ENCODE data around the gene ARHGEF5. TPM values are rescaled to one million over a fixed set of nuclear protein-coding genes. Genes with fewer than 3 reads are reported as not detected.

The ARHGEF5 gene
- total RNA-seq, 4 donors from 2014 or later, result 1.3 to 6.8 (median 6.0) TPM

DNA sequence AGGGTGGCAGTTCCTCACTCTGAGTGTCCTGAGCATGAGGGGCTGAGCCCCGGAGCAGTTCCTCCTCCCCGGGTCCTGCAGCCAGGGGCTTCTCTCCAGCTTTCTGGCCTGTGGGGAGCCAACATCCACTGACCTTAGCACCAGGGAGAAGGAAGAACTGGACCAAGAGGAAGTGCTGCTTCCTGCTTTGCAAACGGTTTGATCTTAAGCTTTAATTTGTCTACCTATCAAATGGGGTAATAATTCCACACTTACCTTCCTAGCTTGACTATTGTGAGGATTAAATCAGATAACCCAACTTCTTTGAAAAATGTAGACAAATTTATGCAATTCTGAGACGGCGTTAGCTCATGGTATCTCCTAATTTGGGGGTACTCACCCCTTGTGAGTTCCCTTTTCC lies 46.3 kb downstream of the ARHGEF5 start:
- intact Hi-C loops (cut with DNase I; ENCODE audit: low total_unique reads), result no loop called here
- no peak for DNase-seq
- Histone ChIP-seq H3K4me3 (no peak overlapping the region), H3K36me3 (no peaks in the 10 kb centered on the region), H3K27ac (no peak overlapping the region), H3K4me1 (no peaks in the 10 kb centered on the region), H3K9me3 (no peaks in the 10 kb centered on the region), H3K27me3 (no peaks in the 10 kb centered on the region)
- TF ChIP-seq, protein P1, sequence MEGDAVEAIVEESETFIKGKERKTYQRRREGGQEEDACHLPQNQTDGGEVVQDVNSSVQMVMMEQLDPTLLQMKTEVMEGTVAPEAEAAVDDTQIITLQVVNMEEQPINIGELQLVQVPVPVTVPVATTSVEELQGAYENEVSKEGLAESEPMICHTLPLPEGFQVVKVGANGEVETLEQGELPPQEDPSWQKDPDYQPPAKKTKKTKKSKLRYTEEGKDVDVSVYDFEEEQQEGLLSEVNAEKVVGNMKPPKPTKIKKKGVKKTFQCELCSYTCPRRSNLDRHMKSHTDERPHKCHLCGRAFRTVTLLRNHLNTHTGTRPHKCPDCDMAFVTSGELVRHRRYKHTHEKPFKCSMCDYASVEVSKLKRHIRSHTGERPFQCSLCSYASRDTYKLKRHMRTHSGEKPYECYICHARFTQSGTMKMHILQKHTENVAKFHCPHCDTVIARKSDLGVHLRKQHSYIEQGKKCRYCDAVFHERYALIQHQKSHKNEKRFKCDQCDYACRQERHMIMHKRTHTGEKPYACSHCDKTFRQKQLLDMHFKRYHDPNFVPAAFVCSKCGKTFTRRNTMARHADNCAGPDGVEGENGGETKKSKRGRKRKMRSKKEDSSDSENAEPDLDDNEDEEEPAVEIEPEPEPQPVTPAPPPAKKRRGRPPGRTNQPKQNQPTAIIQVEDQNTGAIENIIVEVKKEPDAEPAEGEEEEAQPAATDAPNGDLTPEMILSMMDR (IDR thresholded peaks at IDR 0.05), result no peak
- no peak for TF ChIP-seq POLR2A (IDR thresholded peaks at IDR 0.05)

DNA sequence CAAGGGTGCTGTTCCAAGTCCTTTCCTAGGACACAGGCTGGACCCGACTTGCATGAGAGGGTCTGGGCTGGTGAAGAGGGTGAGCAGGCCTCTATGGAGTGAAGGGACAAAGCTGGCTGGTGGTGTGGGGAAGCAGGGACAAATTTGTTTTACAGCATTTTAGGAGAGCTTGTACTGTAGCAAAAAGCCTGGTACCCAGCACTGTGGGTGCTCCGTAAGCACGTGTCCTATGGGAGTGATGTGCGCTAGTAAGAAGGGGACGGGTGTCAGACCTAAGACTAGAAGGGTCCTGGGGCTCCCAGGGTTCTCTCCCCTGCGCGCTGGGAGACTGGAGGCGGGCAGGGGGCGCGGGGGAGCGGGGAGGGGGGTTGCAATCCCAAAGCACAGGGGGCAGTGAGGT lies 47.9 kb downstream of the ARHGEF5 start:
- no peaks in the 10 kb centered on the region for H3K27me3 ChIP-seq
- DNase-seq, result no peak
- no peaks in the 10 kb centered on the region for H3K4me1 ChIP-seq
- no peak overlapping the region for H3K4me3 ChIP-seq
- no peaks in the 10 kb centered on the region for H3K9me3 ChIP-seq
- intact Hi-C loops (cut with DNase I; ENCODE audit: low total_unique reads), result no loop called here
- no peaks in the 10 kb centered on the region for H3K36me3 ChIP-seq
- H3K27ac ChIP-seq, result no peak overlapping the region
- no peak for TF ChIP-seq POLR2A (IDR thresholded peaks at IDR 0.05)

DNA sequence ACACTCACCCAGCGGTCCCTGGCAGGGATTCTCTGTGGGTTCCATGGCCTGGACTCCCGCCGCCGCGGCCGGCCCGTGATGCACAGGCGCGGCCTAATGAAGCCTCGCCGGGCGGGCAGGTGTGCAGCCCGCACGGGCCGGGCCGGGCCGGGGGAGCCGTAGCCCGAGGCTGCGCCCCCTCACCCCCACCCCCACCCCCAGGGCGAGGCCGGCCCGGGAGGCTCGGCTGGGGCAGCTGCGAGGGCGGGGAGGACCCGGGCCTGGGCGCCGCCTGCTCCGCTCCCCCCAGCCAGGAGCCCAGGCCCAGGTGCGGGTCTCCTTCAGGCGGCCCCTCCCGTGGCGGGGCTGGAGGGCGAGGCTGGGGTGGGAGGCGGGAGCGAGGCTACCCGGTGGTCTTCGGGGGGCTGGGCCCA lies 48.5 kb downstream of the ARHGEF5 start, which contains the start of gene NOBOX:
Gene NOBOX, minus strand, starts transcription at position 45 of the 413 bp plus-strand sequence.
- DNase-seq, result no peak
- Histone ChIP-seq H3K36me3 (no peaks in the 10 kb centered on the region), H3K27ac (no peak within 1 kb of the TSS), H3K4me3 (no peak within 1 kb of the TSS), H3K4me1 (no peaks in the 10 kb centered on the region), H3K27me3 (no peaks in the 10 kb centered on the region), H3K9me3 (no peaks in the 10 kb centered on the region)
- intact Hi-C loops (cut with DNase I; ENCODE audit: low total_unique reads), result no loop called here
- TF ChIP-seq, protein P1 (IDR thresholded peaks at IDR 0.05), result no peak
- no peak for TF ChIP-seq POLR2A (IDR thresholded peaks at IDR 0.05)

DNA sequence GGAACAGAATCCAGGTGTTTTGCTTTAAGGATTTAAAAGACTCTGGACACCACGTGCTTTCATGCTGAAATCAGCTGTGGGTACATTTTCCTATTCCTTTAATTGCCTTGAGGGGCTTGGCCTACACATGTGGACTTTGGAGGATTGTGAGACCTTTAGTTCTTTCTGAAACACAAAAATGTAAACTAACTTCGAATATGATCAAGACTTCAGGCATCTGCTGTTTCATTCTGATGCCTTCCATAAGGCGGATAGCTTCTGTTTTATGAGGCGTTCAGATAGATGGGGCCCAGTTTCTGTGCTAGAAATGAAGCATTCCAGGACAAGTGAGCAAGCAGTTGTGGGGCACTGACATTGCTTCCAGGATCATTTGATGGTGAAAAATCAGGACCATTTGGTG lies 49.7 kb downstream of the ARHGEF5 start:
- TF ChIP-seq, protein P1 (IDR thresholded peaks at IDR 0.05), result no peak
- no peak for TF ChIP-seq POLR2A (IDR thresholded peaks at IDR 0.05)
- H3K27me3 ChIP-seq, result no peaks in the 10 kb centered on the region
- no peak for DNase-seq
- no peak overlapping the region for H3K27ac ChIP-seq
- H3K9me3 ChIP-seq, result no peaks in the 10 kb centered on the region
- no peaks in the 10 kb centered on the region for H3K4me1 ChIP-seq
- no peak overlapping the region for H3K4me3 ChIP-seq
- intact Hi-C loops (cut with DNase I; ENCODE audit: low total_unique reads), result loop anchor here (5.0 kb wide), 1 partner anchor 243 kb away; no protein-coding TSS in a partner anchor
- H3K36me3 ChIP-seq, result no peaks in the 10 kb centered on the region

DNA sequence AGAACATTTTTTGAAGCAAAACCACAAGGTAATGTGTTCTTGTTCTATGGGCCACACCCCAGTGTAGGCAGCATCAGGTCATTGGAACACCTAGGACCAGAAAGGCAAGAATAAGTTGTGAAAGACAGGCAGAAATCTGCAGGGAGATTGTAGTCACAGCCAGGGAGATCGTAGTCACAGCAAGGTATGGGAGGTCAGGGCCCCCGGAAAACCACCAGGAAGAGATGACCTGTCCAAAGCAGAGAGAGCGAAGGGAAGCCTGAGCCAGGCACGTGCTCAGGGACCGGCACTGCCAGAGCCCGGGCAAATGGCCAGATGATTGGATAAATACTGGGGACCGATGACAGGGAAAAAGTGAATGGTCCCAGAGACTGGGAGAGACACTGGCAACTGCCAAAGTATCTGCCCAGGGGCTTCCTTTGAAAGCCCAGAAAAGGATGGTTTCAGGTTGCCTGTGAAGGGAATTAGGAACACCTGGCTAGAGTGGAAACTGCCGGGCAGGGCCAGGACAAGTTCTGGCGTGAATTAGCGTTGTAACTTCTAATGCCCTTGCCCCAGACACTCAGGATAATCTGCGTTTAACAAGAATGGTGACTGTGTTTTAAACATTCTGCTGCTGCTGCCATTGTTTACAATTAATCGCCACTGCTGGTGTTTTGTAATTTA lies 52.2 kb downstream of the ARHGEF5 start:
- intact Hi-C loops (cut with DNase I; ENCODE audit: low total_unique reads), result loop anchor here (5.0 kb wide), 1 partner anchor 245 kb away; no protein-coding TSS in a partner anchor
- no peaks in the 10 kb centered on the region for H3K27me3 ChIP-seq
- DNase-seq, result no peak
- no peak overlapping the region for H3K27ac ChIP-seq
- TF ChIP-seq, protein P1 (IDR thresholded peaks at IDR 0.05), result no peak
- TF ChIP-seq POLR2A (IDR thresholded peaks at IDR 0.05), result no peak
- no peaks in the 10 kb centered on the region for H3K9me3 ChIP-seq
- no peak overlapping the region for H3K4me3 ChIP-seq
- H3K4me1 ChIP-seq, result no peaks in the 10 kb centered on the region
- no peaks in the 10 kb centered on the region for H3K36me3 ChIP-seq

All from uterus (tissue), 4 donors.